Hepatocyte (in vitro differentiated cells): ENCODE results near the gene TECR.

Experiments
- CTCF ChIP-seq: fragments of 200-600 bp; sonication (generic); IDR thresholded peaks from 2 replicates; pipeline ENCODE4 v1.5.1; 2016; ENCODE audit warnings: antibody characterized with exemption, mild to moderate bottlenecking; ENCODE audit not compliant: poor library complexity
- EZH2 ChIP-seq: fragments of 200-600 bp; sonication (generic); IDR thresholded peaks from 2 replicates; pipeline ENCODE4 v1.6.1; 2016; ENCODE audit warnings: antibody characterized with exemption, mild to moderate bottlenecking, borderline replicate concordance
- EZH2phosphoT487 ChIP-seq: fragments of 200-600 bp; sonication (generic); IDR thresholded peaks from one replicate; pipeline ENCODE4 v1.6.1; 2018; ENCODE audit warnings: antibody characterized with exemption, mild to moderate bottlenecking, low read depth, moderate library complexity; ENCODE audit not compliant: unreplicated experiment, severe bottlenecking

- TF ChIP-seq CTCF (no peak), EZH2 (no peak), EZH2phosphoT487 (no peak)
Measured at GRCh38 chr19:14567079-14567478, 37.7 kb downstream of the TECR start.
